GM10266 (cell line): ENCODE measurements around the gene KIAA0232.

Experiments
- DNase-seq: peaks from one replicate; pipeline ENCODE4 v3.0.0; 2012; ENCODE audit errors: extremely low spot score
- CTCF ChIP-seq: IDR thresholded peaks from 2 replicates; pipeline ENCODE4 v1.5.1; 2012; ENCODE audit warnings: mild to moderate bottlenecking, low read depth; ENCODE audit not compliant: control insufficient read depth, insufficient read depth; ENCODE audit errors: missing control alignments

KIAA0232 gene

GRCh38 chr4:6777636-6778281, 4.8 kb upstream of the KIAA0232 start:
- DNase-seq = no peak

GRCh38 chr4:6778435-6778834, 4.1 kb upstream of the KIAA0232 start:
- no peak for DNase-seq
- TF ChIP-seq CTCF = no peak

More at GRCh38 chr4:6777636-6778281, 4.8 kb upstream of the KIAA0232 start:
- peak; percentile 40 for TF ChIP-seq CTCF

GRCh38 chr4:6779667-6780565, 2.6 kb upstream of the KIAA0232 start:
- DNase-seq = no peak
- no peak for TF ChIP-seq CTCF

GRCh38 chr4:6781113-6781512, 1.4 kb upstream of the KIAA0232 start:
- no peak for DNase-seq
- no peak for TF ChIP-seq CTCF

- no peak for DNase-seq
- no peak for TF ChIP-seq CTCF
Observed at GRCh38 chr4:6781561-6781960, 966 bp upstream of the KIAA0232 start.

- DNase-seq = no peak
- TF ChIP-seq CTCF = no peak
Observed at GRCh38 chr4:6782846-6783110, 251 bp downstream of the KIAA0232 start.

- DNase-seq = peak; percentile 98
- TF ChIP-seq CTCF = peak; percentile 40
Observed at GRCh38 chr4:6783111-6783981, 819 bp downstream of the KIAA0232 start.
